Activated CD4-positive, alpha-beta T cell treated with anti-CD3 and anti-CD28 coated beads for 4 hours (primary cell): ENCODE results near the gene CFAP410.

ENCODE experiments used
- DNase-seq, 2 donors: peaks; one replicate each; pipeline ENCODE4 v3.0.0-alpha.2; 2020

Gene CFAP410

DNA sequence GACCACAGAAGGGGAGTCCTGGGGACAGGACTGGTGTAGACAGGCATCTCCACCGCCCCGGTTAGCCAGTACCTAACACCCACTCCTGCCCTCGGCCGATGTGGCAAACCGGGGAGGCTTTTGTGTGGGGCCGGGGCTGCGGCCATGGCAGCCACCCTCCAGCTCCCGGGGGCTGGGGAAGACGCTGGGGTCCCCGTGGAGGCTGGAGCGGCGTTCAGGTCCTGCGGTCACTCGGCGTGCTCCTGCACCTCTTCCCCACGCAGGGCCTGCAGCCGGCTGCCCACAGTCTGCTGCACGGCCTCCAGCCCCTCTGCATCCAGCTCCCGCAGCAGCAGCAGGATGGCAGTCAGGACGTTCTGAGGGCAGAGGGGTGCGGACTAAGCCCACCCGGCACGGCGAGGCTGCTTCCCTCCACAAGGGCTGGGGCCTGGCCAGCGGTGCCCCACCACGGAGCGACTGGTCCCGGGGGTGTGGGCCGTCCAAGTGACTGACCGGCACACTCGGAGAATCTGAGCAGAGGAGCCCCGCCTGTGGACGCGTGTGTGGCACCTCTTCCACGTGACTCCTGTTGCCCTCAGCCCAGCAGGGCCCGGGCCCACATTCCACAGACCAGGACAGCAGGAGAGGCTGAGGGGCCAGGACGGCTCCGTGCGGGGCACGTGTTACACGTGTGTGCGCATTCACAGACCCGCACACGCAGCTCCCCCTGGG, 9.1 kb downstream of the CFAP410 start:
- DNase-seq, result no peak

DNA sequence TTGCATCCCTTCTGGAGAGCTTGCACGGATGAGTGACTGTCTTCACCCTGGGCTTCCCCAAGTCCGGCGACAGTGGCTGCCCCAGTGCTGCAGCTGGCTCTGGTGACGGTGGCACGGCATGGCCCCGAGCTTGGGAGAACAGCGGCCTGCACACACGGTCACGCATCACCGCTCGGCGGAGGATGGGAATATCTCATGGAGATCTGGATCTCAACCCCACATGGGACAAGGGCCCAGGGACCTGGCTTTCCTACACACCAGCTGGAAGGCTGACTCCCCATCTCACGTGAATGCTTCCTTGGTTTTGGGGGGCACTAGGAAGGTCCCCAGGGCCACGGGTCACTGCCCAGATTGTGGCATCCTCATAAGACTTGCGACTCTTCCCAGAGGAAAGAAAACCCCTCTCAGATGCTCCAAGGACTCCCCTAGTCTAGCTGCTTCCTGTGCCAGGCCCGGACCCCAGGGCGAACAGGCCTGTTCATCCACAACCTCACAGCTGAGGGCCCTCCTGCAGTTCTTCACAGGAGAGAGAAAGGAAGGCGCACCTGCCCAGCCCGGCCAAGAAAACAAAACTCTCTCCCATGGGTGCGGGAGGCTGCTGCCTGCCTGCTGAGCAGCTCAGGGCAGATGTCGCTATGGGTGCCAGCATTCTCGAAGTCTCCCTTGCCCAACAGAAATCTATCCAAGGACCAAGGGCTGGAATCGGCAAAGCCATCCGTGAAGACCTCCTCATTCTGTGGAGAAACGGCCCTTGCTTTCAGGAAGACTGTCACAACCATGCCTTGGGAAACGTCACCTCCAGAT, 9.9 kb downstream of the CFAP410 start:
- no peak for DNase-seq

DNA sequence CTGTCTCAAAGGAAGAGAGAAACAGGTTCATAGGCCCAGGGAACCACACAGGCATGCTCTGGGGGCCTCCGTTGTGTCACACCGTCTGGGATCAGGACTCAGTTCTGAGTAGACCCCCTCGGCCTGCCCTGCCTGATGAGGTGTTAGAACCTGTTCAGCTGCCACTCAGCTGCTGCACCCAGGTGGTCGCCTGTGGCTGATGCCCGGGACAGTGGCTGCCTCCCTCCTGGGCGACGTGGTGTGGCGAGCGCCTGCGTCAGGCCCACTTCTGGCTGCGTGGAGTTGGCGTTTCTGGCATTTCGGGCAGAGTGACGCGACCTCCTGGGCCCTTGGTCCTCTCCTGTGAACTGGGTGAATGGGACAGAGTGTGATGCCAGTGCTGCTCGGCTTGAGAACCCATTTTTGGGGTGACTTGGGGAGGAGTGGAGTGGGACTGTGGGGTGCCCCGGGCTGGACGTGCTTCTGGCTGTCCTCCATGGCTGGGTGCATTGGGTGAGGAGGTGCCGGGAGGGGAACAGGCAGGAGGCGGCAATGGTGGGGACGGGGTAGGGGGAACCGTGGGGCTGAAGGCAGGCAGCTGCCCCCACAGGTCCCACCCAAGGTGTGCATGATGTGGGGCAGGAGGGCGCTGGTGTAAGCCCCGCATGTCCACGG, 10.8 kb downstream of the CFAP410 start:
- no peak for DNase-seq

DNA sequence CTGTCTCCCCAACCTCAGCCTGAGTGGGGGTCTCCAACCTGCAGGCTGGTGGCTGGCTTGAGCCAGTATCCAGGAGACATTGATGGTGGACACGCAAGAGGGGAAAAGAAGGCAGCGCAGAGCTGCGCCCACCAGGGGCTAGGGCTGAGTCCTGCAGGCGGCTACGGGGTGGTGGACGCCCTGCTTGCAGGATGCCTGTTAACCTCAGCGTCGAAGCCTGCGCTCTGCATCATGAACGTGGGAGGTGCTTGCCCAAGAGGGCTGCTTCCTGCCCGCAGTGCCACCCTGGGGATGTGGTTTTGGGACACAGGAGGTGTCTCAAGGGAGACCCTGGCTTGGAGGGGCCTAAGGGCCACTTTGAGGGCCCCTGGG, 11.6 kb downstream of the CFAP410 start:
- no peak for DNase-seq

DNA sequence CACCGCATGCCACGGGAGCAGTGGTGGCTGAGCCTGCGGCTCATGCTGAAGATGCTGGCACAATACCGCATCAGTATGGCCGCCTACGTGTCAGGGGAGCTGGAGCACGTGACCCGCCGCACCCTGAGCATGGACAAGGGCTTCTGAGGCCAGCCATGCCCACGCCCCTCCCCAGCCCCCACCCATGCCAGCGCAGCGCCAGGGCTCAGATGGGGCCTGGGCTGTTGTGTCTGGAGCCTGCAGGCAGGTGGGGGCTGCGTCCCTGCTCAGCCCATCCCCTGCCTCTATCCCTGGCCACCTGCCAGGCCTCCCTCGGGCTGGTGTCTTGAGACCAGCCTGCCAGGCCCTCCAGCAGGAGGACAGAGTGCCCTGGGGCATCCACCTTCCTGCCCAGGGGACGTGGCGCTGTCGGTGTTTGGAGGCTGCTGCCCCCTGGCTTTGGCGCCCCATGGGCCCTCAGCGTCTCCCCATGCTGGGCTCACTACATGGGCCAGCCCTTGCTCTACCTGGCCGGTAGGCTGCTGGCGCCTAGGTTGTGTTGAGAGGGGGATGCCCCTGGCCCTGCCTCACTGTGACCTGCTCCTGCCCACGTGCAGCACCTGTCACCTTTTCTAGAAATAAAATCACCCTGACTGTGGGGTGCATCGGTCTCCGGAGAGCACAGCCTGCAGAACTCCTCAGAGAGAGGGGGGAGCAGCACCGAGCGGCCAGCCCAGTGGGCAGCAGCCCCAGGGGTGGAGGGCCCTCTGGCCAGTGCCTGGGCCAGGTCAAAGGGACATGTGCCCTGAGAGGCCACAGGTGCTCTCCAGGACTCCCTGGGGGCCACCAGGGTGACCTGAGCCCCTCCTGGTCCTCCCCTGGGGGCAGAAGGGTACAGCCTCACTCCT, 12.2 kb downstream of the CFAP410 start:
- DNase-seq, result no peak

DNA sequence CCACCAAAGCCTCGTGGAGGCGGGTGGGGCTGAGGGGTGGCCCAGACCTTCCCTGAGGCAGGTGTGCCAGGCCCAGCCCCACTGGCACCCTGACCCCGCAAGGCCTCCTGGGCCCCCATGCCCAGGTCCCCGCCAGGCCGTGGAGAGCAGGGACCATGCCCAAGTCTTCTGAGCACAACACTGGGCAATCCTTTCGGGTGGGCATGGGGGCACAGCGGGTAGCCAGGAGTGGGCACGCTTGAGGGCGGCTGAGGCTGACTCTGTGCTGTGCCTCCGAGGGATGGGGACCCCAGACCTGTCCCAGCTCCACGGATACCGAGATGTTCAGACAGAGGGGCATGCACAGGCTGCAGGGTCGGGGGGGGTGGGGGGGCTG, 12.9 kb downstream of the CFAP410 start:
- DNase-seq, result no peak

DNA sequence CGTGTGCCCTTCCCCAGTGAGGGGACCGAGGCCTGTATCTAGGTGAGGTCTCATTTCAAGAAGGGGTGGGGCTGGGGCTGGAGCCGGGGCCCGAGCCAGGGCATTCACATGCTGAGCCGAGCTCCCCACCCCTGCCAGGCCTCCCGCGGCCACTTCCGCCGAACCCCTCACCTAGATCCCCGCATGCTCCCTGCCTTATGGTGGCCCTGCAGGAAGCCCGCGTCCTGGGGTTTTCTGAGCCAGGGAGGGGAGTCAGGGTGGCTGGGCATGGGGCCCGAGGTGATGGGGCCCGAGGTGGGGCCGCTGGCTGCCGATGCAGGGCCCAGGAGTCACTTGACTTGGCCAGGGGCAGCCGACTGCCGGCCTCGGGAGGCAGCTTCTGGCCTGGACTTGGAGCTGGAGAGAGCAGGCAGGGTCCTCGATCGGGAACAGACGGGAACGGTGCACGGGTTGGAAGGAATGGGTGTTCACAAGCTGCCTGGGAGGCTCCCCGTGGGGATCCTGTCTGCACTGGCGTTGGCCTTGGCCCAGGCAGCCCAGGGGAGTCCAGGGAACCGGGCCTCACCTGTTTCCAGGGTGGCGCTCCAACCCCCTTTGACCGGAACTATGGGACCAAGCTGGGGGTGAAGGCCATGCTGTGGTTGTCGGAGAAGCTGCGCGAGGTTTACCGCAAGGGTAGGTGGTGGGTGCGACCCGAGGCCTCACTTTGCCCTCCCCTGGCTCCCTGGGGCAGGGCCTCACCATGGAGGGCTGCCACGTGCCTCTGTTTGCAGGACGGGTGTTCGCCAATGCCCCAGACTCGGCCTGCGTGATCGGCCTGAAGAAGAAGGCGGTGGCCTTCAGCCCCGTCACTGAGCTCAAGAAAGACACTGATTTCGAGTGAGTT, 13.6 kb downstream of the CFAP410 start:
- no peak for DNase-seq

DNA sequence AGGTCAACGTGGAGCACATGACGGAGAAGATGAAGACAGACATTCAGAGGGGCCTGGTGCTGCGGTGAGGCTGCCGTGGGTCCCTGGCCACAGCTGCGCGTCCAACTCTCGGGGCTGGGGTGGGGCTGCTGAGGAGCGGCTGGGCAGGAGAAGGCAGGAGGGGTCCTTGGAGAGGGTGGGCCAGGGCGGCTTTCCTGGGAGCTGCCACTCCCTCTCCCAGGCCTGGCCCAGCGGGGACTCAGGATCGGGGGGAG, 14.4 kb downstream of the CFAP410 start:
- no peak for DNase-seq

DNA sequence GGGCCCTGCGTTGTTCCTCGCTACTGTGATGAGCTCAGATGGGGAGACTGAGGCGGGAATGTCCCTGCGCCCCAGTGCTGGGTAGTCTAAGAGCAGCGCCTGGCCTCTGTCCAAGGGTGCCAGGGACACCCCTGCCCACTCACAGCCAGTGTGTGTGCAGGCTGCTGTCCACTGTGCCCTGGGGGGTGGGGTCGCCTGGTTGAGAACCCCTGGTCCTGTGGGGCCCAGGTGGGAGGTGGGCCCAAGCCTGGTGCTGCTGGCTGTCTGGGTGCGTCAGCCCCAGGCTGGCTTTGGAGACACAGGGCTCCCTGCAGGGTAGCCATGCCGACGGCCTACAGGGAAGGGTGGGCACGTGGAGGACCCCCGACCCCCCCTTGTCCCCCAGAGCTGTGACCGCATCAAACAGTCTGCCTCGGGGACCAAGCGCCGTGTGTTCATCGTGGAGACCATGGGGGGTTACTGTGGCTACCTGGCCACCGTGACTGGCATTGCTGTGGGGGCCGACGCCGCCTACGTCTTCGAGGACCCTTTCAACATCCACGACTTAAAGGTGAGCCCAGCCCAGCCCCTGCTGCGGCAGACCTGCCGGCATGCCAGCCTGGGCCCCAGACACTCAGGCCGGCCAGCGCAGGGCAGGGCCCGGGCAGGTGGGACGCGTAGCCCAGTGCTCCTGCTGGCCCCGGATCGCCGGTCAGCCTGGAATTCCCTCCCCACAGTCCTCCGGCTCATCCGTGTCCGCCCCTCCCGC, 14.9 kb downstream of the CFAP410 start:
- DNase-seq, result no peak

DNA sequence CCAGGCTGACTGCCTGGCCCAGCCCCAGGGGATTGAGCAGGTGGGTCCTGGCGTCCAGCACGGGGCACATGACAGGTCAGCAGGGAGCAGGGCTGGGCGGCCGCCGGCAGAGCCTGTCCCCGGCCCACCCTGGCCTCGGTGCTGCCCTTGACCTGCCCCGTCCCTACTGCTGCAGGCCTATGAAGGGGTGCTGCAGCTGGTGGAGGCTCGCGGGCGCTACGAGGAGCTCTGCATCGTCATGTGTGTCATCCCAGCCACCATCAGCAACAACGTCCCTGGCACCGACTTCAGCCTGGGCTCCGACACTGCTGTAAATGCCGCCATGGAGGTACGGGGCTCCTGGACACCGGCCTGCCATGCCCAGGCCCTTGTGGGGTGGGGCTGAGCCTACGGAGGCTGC, 15.6 kb downstream of the CFAP410 start:
- DNase-seq, result no peak

DNA sequence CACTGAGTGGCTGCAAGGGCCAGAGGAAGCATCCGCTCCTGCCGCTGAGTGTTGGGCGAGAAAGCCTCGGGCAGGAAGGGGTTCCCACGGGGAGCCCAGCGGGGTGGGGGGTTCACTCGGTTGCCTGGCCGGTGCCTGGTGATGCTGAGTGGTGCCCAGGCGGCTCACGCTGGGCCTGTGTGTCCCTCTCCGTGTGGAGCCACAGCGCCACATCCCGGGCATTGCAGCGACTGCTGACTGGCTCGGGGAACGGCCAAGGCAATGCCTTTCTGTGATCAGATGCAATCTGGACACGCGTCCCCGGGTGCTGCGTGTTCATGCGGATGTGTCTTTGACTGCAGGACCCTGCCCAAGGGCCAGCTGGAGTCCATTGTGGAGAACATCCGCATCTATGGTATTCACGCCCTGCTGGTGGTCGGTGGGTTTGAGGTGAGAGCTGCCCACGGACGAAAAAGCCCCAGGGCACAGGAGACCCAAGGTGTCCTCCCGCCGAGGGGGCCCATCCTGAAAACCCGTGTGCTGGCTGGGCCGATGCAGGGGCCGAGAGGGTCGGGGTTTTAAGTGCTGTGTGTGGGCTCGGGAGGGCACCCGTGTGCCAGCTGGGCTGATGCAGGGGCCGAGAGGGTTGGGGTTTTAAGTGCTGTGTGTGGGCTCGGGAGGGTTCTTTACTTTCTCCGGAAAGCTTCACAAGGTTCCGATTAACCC, 16.4 kb downstream of the CFAP410 start:
- DNase-seq, result no peak

DNA sequence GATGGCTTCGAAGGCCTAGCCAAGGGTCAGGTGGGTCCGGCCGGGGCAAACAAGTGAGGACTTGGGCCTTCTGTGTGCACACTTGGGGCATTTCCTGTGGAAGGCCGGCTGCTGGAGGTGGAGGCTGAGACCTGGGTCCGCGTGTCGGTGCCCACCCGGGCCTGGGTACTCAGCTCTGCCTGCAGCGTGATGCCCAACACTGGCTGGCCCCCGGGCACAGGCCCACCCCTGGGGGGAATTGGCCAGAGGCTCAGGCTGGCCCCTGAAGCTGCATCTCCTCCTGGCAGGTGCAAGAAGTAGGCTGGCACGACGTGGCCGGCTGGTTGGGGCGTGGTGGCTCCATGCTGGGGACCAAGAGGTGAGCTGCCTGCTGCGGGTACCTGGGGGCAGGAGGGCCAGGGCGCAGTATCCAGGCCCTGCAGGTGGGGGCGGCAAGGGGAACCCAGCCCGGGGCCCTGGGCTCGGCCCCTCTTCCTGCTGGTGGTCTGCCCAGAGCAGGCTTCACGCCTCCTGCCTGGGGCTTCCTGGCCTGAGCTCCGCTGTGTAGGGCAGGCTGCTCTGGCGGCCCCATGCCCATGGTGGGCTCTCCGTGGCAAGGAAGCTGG, 17.2 kb downstream of the CFAP410 start:
- DNase-seq, result no peak

DNA sequence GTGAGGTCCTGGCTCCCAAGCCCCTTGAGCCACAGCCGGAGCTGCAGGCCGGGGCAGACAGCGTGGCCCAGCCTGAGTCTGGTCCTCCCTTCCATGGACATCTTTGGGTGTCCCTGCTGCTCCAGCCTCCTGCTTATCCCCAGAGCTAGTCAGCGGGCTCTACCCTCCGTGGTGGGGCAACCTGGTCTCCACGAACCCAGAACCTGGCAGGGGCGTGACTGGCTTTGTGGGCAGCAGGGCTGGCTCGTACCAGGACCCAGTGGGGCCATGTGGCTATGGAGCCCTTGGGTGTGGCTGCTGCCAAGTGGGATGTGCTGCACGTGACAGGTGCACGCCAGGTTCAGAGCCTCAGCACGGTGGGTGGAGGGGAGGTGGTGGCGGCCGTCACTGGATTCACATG, 18.3 kb downstream of the CFAP410 start:
- DNase-seq, result no peak

DNA sequence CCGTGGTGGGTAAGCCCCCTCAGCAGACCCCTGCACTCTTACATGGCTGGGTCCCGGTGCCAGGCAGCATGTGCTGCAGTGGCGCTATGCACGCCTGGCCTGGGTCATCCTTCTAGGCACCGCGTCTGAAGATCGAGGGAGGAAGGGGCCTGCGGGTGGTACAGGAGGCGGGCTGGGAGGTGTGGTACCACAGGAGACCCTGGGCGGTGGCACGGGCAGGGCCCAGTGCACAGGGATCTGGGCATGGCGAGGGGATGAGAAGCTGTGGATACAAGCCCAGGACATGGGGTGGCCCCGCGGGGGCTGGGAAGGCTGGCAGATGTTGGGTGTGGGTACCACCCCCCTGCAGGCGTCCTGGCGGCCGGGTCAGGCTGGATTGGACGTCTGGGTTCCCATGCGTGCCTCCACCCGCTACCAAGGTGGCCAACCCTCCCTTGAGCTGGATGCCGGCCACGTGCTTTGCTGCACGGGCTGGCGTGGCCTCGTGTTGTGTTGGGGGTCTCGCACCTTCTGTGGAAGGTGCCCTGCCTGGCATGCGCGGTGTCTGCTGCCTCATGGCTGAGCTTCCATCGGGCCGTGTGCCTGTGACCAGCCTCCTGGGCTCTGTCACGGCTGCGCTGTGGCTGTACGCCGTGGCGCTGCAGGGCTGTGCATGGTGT, 19.7 kb downstream of the CFAP410 start:
- no peak for DNase-seq

DNA sequence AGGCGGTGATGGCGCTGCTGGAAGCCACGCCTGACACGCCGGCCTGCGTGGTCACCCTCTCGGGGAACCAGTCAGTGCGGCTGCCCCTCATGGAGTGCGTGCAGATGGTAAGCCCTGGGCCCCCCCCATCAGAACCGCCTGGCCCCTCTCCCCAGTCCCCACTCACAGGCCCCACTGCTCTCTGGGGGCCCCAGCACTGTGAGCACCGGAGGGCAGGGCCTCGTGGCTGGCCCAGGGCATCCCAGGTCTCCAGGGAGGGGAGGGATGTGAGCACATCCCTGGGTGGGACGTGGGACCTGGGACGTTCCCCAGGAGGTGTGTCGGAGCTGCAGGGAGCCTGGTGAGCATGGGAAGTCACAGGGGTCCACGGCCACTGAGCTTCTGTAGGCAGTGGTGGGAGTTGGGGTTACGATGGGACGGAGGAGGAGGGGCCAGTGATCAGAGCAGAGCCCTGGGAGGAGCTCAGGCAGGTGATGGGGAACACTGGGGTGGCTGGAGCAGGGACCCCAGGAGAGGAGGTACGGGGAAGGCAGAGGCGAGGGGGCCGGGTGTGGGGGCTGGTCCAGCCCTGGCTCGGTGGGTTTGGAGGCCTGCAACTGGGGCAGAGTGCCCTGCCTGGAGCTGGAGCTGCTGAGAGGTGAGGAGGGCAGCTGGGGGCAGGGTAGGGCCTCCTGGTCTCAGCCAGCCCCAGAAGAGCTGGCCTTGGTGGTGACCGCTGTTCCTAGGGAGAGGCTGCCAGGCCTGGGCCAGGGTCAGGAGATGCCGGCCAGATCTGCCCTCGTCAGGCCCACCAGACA, 20.5 kb downstream of the CFAP410 start:
- no peak for DNase-seq

DNA sequence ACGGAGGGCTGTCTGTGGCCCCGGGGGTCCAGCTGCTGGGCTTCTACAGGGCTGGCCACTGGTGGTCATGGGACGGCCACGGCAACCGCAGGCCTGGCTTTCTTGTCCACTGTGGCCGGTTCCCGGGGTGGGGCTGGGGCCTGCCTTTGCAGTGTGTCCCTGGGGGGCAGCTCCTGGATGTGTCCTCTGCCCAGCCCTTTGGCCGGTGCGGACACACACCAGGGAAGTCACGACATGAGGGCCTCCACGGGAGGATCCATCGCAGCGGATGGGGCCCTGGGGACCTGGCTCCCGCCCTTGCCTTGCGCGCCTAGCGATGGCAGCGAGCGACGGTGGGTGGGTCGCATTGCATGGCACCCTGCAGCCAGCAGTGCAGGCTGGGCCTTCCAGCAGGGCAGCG, 21.3 kb downstream of the CFAP410 start:
- DNase-seq, result no peak

DNA sequence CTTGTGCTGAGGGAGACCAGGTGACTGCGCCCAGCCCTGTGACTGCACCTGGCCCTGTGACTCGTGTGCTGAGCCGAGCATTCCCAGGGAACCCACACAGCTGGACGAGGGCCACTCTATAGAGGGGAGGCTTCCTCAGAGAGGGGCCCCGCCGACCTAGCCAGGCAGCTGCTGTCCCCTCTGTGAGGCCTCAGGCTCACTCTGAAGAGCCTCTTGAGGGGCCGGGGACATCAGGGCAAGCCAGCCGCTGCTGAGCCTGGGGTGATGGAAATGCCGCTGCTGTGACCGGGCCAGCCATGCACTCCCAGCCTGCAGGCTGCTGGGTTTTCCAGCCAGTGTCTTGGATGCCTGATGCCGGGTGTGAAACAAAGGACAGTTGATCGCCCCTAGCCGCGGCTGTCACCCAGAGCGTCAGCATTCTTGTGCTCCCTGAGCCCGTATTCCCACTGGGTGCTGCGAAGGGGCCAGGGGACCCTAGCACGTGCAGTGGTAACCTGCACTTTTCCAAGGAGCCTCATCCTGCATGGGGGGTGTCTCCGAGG, 21.9 kb downstream of the CFAP410 start:
- no peak for DNase-seq

DNA sequence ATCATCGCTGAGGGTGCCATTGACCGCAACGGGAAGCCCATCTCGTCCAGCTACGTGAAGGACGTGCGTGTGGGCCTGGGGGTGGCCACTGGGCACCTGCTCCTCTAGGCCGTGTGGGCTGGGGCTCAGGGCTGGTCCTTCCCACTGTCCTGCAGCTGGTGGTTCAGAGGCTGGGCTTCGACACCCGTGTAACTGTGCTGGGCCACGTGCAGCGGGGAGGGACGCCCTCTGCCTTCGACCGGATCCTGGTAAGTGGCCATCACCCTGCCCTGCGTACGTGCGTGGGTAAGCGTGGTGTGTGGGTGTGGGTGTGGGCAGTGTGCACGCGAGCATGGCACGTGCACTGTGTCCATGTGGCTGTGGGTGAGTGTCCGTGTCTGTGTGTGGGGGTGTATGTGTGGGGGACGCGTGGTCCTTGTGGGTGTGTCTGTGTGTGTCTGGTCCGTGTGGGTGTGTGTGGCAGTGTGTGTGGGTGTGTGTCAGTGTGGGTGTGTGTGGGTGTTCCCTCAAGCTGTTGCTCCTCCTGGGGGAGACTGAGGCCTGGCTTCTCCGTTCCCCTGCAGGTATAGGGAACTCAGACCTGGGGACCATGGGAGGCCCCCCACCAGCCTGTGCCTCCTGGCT, 22.8 kb downstream of the CFAP410 start:
- no peak for DNase-seq
